Measurements from ENCODE around the gene SRC.
"Not testable (repeated sequence)": the region's sequence is repeated elsewhere in the genome, so short reads cannot be mapped to it uniquely, and the experiment has no call there.

The SRC gene

GRCh38 chr20:37337208-37337991 is 8.5 kb upstream of the SRC start:
- DNase-seq = no peak

GRCh38 chr20:37338380-37338779 is 7.6 kb upstream of the SRC start:
- not testable (repeated sequence) for DNase-seq

- no peak for DNase-seq
Observed at GRCh38 chr20:37339208-37339607, 6.7 kb upstream of the SRC start.

GRCh38 chr20:37339764-37340109 is 6.2 kb upstream of the SRC start:
- DNase-seq = not testable (repeated sequence)

- DNase-seq = no peak
Observed at GRCh38 chr20:37340998-37341397, 4.9 kb upstream of the SRC start.

GRCh38 chr20:37341632-37342031 is 4.3 kb upstream of the SRC start:
- no peak for DNase-seq

GRCh38 chr20:37342231-37343177 is 3.4 kb upstream of the SRC start:
- no peak for DNase-seq

- DNase-seq = no peak
Observed at GRCh38 chr20:37343212-37343993, 2.5 kb upstream of the SRC start.

GRCh38 chr20:37343994-37344355 is 2.0 kb upstream of the SRC start:
- DNase-seq = no peak

GRCh38 chr20:37344506-37345338 is 1.2 kb upstream of the SRC start:
- DNase-seq = no peak

GRCh38 chr20:37346236-37346534 is 245 bp downstream of the SRC start:
- no peak for DNase-seq

GRCh38 chr20:37346535-37347346 is 801 bp downstream of the SRC start:
- DNase-seq = no peak

- no peak for DNase-seq
Observed at GRCh38 chr20:37347347-37347823, 1.4 kb downstream of the SRC start.

GRCh38 chr20:37347891-37348791 is 2.2 kb downstream of the SRC start:
- no peak for DNase-seq

- no peak for DNase-seq
Observed at GRCh38 chr20:37348792-37349516, 3.0 kb downstream of the SRC start.

GRCh38 chr20:37349517-37350491 is 3.9 kb downstream of the SRC start:
- no peak for DNase-seq

GRCh38 chr20:37350649-37351574 is 5.0 kb downstream of the SRC start:
- DNase-seq = no peak
